NCI-H2196 (cell line): ENCODE data around the gene RB1.

ENCODE experiments used
- DNase-seq: peaks from one replicate; lab custom pipeline; 2025; ENCODE audit not compliant: unreplicated experiment; lab: John Stamatoyannopoulos, UW

Gene RB1

GRCh38 chr13:48492470-48493065, 189.0 kb downstream of the RB1 start:
- DNase-seq, result no peak

- DNase-seq, result no peak
Measured at GRCh38 chr13:48493066-48493765, 189.7 kb downstream of the RB1 start.

GRCh38 chr13:48493851-48494250, 190.3 kb downstream of the RB1 start:
- DNase-seq, result peak; percentile 30

GRCh38 chr13:48494874-48495273, 191.3 kb downstream of the RB1 start:
- DNase-seq, result no peak

- DNase-seq, result no peak
Measured at GRCh38 chr13:48496271-48497161, 193.0 kb downstream of the RB1 start.

- DNase-seq, result no peak
Measured at GRCh38 chr13:48497669-48498068, 194.1 kb downstream of the RB1 start.

- DNase-seq, result peak; percentile 12
Measured at GRCh38 chr13:48500652-48501197, 197.2 kb downstream of the RB1 start.

- no peak for DNase-seq
Measured at GRCh38 chr13:48501705-48502104, 198.2 kb downstream of the RB1 start.

- no peak for DNase-seq
Measured at GRCh38 chr13:48502601-48503319, 199.2 kb downstream of the RB1 start.

GRCh38 chr13:48504606-48505005, 201.1 kb downstream of the RB1 start:
- DNase-seq, result no peak

GRCh38 chr13:48505012-48505411, 201.5 kb downstream of the RB1 start:
- no peak for DNase-seq

- no peak for DNase-seq
Measured at GRCh38 chr13:48505597-48506091, 202.1 kb downstream of the RB1 start.

GRCh38 chr13:48506092-48506701, 202.6 kb downstream of the RB1 start:
- DNase-seq, result no peak

- DNase-seq, result no peak
Measured at GRCh38 chr13:48507021-48507420, 203.5 kb downstream of the RB1 start.

GRCh38 chr13:48508011-48508410, 204.5 kb downstream of the RB1 start:
- DNase-seq, result no peak

GRCh38 chr13:48510698-48511097, 207.1 kb downstream of the RB1 start:
- no peak for DNase-seq

GRCh38 chr13:48511621-48512230, 208.2 kb downstream of the RB1 start:
- no peak for DNase-seq

- no peak for DNase-seq
Measured at GRCh38 chr13:48514793-48515192, 211.2 kb downstream of the RB1 start.

- no peak for DNase-seq
Measured at GRCh38 chr13:48515732-48516131, 212.2 kb downstream of the RB1 start.

- no peak for DNase-seq
Measured at GRCh38 chr13:48518083-48518482, 214.5 kb downstream of the RB1 start.
